UCSD-AML1 (cell line): ENCODE results near the gene B3GNT5.

Experiments
- DNase-seq: peaks from one replicate; lab custom pipeline; 2025; ENCODE audit not compliant: unreplicated experiment; lab: John Stamatoyannopoulos, UW

B3GNT5 gene

DNA sequence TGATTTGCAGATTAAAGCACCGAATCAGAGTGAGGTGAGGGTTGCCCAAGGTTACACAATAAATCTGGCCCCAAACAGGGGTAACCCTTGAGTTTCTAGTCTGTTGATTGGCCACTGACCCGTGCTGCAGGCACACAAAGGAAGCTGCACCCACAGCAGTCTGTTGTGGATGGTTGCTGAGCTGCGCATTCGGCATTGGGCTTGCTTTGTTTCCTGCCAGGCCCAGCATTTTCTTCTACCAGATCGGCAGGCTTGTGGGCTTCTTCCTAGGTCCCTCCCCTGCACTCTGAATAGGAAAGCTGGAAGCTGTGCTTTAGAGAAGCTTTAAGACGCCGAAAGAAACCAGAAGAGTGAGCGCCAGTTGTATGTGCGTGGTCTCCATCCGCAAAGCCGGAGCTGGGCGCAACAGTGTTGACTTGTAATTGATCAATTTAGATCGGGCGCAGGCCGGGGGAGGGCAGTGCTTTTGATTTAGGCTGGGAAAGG is 12.1 kb downstream of the B3GNT5 start:
- DNase-seq, result no peak

- DNase-seq, result no peak
These were observed 12.9 kb downstream of the B3GNT5 start for GRCh38 chr3:183265834-183266417.

- DNase-seq, result no peak
These were observed 13.4 kb downstream of the B3GNT5 start for GRCh38 chr3:183266454-183266853.

DNA sequence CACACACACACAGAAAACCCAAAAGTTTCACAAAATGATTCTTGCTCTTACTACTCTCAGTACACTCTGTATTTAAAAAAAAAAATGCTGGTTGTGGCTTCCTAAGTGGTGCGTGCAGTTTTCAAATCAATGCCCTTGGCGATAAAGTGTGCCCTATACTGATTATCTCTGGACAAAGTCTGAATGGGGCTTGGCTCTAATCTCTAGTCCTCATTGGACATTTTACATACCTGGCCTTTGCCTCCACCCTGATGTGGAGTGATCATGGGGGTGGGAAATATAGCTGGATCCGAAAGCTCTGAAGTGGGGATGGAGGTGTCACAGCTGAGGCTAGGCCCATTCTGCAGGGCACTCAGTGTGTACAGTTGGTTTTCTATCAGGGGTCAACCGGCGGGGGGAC is 14.1 kb downstream of the B3GNT5 start:
- no peak for DNase-seq

- no peak for DNase-seq
These were observed 15.3 kb downstream of the B3GNT5 start for GRCh38 chr3:183268366-183268765.

DNA sequence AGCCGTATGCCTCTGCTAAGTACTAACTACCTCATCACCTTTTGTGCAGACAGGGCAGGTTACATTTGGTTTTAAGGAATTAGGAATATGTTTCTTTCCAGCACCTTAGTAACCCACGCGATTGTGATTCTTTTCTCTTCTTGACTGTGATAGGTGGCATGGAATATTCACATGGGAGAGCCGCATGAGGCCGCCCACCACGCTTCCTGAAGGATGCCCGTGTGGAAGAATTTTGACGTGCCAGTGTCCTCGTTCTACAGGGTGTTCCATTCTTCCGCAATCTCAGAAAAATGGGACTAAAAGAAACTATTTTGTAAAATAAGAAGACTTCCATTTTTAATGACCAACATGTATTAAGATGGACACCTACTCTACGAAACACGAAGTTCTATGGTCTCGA is 16.3 kb downstream of the B3GNT5 start:
- no peak for DNase-seq

DNA sequence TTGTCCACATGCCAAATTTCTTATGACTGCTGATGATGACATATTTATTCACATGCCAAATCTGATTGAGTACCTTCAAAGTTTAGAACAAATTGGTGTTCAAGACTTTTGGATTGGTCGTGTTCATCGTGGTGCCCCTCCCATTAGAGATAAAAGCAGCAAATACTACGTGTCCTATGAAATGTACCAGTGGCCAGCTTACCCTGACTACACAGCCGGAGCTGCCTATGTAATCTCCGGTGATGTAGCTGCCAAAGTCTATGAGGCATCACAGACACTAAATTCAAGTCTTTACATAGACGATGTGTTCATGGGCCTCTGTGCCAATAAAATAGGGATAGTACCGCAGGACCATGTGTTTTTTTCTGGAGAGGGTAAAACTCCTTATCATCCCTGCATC is 17.3 kb downstream of the B3GNT5 start:
- no peak for DNase-seq

- no peak for DNase-seq
These were observed 19.1 kb downstream of the B3GNT5 start for GRCh38 chr3:183272142-183272541.

DNA sequence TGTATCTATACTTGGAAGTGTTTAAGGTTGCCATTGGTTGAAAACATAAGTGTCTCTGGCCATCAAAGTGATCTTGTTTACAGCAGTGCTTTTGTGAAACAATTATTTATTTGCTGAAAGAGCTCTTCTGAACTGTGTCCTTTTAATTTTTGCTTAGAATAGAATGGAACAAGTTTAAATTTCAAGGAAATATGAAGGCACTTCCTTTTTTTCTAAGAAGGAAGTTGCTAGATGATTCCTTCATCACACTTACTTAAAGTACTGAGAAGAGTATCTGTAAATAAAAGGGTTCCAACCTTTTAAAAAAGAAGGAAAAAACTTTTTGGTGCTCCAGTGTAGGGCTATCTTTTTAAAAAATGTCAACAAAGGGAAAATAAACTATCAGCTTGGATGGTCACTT is 19.7 kb downstream of the B3GNT5 start:
- DNase-seq, result no peak

DNA sequence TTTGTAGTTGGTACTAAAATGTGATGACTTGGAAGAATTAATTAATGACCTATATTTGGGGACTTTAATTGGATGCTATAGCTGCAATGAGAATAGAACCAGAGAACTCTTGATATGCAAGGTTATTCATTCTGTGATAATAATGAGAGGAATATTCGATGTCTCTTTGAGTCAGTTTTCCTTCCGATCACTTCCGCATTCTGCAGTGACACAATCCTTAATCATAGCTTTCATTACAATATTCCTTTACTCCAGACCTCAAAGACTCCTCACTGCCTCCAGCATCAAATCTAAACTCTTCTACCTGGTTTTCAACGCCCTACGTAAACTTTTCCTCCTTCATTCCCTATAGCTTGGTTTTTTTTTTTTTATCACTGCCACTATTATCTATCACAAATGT is 21.6 kb downstream of the B3GNT5 start:
- no peak for DNase-seq

GRCh38 chr3:183275418-183275817 is 22.4 kb downstream of the B3GNT5 start:
- no peak for DNase-seq

- no peak for DNase-seq
These were observed 22.9 kb downstream of the B3GNT5 start for GRCh38 chr3:183275937-183276336.

- DNase-seq, result no peak
These were observed 24.2 kb downstream of the B3GNT5 start for GRCh38 chr3:183277260-183277659.

- no peak for DNase-seq
These were observed 25.5 kb downstream of the B3GNT5 start for GRCh38 chr3:183278479-183279088.

DNA sequence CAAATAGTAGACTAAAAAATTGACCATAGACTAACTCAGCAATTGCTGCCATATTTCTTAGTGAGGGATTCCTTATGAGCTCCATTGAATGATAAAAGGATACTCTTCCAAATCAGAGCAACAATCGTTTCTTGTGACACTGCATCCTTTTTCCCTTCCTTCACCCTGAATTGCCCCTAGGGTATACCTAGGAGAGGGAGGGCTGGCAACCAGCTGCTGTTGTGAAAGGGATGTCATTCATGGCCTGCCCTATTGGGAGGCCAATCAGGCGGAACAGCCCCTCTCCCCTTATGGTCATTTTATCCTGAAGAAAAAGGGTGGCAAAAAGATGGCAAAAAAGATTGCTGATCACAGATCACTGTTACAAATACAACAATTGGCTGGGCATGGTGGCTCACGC is 26.3 kb downstream of the B3GNT5 start:
- DNase-seq, result no peak

- DNase-seq, result no peak
These were observed 28.2 kb downstream of the B3GNT5 start for GRCh38 chr3:183281126-183281797.

- DNase-seq, result no peak
These were observed 30.8 kb downstream of the B3GNT5 start for GRCh38 chr3:183283886-183284285.

- DNase-seq, result no peak
These were observed 31.5 kb downstream of the B3GNT5 start for GRCh38 chr3:183284570-183284969.

GRCh38 chr3:183285318-183285717 is 32.3 kb downstream of the B3GNT5 start:
- DNase-seq, result no peak

DNA sequence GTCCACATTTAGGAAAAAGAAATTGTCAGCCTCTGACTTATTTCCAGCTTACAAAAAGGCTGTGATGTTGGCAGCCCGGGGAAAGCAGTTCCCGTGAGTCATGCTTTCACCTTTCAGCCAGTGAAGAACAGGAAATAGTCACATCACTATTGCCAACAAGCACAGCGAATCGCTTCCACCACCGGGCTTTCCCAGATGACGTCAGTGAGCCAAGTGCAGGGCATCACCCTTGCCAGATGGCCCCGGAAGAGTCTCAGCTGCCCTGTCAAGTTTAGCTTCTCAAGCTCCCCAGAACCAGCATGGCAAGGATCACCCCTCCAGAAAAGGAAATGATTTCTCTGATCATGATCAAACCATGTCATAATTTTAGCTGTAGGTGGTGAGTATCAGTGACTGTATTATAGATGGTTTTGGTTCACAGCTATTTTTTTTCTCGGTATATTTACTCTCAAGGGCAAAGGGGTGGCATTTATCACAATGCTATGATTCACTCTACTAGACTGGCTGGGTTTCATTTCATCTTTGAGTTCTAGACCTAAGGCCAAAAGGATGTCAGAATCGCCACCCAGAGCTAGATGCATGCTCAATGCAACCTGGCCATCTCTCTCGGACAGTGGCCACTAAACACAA is 32.9 kb downstream of the B3GNT5 start:
- DNase-seq, result peak; percentile 65

- no peak for DNase-seq
These were observed 34.4 kb downstream of the B3GNT5 start for GRCh38 chr3:183287301-183287971.
